GM12872 (cell line): ENCODE data around the gene MRPL44.
A peak's percentile ranks its signal among the peaks of the same experiment; 100 is the strongest.

Experiments used
- TF ChIP-seq, protein P1 (sequence below): IDR thresholded peaks from 3 replicates; pipeline ENCODE4 v1.5.1; 2011; ENCODE audit warnings: low read depth, mild to moderate bottlenecking, low read length, moderate library complexity; ENCODE audit not compliant: insufficient read depth

Gene MRPL44

DNA sequence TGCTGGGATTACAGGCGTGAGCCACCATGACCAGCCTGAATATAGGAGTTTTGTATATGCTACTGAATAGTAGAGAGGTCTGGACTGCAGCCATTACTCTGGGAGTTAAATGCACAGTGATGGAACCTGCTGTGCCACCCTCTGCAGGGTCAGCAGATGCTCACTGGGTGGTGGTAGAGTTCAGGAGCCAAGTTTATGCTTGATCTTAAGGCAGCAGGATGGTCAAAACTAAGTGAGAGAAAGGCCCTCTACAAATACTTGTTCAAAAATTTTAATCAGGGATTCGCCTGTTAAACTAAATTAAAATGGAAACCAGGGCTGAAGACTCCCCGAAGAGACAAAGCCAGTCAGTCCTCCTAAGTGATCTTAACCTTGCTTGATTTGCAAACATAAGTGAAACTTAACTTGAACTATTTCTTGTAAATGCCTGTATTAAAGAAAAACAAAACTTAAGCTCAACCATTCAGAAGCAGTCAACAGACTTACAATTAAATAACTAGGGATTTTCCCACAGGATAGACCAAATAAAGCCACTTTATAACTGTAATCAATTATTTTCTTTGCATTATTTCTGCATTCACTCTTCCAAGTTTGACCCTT, 7.9 kb upstream of the MRPL44 start:
- TF ChIP-seq, protein P1, sequence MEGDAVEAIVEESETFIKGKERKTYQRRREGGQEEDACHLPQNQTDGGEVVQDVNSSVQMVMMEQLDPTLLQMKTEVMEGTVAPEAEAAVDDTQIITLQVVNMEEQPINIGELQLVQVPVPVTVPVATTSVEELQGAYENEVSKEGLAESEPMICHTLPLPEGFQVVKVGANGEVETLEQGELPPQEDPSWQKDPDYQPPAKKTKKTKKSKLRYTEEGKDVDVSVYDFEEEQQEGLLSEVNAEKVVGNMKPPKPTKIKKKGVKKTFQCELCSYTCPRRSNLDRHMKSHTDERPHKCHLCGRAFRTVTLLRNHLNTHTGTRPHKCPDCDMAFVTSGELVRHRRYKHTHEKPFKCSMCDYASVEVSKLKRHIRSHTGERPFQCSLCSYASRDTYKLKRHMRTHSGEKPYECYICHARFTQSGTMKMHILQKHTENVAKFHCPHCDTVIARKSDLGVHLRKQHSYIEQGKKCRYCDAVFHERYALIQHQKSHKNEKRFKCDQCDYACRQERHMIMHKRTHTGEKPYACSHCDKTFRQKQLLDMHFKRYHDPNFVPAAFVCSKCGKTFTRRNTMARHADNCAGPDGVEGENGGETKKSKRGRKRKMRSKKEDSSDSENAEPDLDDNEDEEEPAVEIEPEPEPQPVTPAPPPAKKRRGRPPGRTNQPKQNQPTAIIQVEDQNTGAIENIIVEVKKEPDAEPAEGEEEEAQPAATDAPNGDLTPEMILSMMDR: peak; percentile 42; the same call in 2 of the 3 replicates

DNA sequence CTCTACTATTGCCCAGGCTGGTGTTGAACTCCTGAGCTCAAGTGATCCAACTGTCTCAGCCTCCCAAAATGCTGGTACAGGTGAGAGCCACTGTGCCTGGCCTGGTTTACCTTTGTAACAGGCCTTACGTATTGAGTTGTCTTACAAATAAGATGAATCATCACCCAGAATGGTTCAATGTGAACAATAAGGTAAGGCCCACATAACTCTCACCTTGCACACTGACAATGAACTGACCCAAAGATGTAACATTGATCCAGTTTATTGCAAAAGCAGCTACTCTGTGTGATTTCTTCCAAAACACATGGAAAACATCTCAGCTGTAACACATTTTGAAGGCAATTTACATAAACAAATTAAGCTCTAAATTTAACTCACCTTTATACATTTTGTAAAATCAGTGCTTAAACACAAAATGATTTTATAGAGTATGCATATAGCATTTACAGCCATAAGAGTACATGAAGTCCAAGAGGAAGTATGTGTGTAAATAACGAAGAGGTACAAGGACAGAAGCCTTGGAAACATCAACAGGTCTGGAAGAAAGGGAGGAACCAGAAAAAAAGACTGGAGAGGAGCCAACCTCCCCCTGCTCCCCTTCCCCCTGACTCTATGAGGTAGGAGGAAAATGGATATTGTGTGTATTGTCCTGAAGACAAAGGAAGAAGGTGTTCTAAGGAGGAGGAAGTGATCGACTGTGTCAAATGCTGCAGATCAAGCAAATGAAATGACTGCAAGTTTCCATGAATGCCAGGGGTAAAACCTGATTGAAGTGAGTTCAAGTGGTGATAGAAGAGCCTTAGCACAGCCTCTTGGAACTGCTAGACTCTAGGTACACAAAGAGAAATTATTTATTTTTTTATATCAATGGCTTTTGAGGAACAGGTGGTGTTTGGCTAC, 6.6 kb upstream of the MRPL44 start:
- TF ChIP-seq, protein P1: no peak

DNA sequence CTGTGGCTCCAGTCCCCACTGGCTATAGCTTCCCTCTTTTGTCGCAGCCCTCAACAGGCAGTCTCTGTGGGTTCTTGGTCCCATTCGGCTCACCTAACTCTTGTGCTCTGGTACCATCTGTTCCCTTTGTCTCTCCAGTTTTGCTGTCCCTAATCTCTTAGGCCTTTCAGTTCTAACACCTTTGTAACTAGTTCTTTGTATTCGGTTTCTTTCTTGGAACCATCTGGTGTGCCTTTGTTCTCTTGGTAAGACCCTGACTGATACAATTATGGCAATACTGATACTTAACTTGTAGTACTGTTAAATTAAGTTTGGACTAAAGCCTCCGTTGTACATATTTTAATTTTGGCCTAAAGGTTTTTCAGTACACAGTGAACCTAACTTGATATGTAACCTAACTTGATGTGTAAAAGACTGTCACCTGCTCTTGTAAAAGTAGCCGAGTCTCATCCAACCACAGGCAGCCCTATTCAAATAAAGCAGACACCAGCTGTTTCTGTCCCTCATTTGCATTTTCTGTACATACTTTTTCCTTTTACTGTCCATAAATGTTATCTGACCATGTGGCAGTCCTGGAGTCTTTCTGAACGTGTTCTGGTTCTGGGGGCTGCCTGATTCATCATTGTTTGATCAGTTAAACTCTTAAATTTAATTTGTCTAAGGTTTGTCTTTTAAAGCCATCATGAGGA, 4.8 kb upstream of the MRPL44 start:
- TF ChIP-seq, protein P1: no peak

DNA sequence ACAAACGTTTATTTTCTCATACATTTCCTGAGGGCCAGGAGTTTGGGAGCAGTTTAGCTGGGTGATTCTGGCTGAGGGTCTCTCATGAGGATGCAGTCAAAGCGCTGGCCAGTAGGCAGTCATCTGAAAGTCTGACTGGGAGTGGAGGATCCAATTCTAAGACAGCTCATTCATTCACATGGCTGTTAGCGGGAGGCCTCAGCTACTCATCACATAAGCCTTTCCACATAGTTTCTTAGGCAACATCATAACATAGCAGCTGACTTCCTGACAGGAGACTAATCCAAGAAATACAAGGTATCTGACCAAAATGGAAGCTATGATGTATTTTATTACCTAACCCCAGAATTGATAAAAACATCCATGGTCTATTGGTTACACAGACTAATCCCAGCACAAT, 2.9 kb upstream of the MRPL44 start:
- TF ChIP-seq, protein P1: no peak

DNA sequence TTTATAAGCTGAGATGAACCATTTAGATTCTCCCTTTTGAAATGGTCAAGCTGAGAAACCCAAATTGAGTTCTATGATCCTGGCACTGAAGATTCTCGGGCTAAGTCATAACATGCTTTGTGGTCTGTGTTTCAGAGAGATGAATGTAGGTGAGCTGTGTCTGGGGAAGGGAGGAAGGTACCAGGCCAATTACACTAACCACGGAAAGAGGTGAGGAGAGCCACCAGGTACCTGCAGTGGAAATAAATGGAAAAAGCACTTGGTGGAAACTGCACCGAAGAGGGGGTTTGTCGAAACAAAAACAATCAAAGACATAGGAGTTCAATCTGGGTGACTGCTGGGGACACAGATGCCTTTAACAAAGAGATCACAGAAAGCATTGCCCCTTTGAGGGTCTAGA, 963 bp upstream of the MRPL44 start:
- TF ChIP-seq, protein P1: no peak

DNA sequence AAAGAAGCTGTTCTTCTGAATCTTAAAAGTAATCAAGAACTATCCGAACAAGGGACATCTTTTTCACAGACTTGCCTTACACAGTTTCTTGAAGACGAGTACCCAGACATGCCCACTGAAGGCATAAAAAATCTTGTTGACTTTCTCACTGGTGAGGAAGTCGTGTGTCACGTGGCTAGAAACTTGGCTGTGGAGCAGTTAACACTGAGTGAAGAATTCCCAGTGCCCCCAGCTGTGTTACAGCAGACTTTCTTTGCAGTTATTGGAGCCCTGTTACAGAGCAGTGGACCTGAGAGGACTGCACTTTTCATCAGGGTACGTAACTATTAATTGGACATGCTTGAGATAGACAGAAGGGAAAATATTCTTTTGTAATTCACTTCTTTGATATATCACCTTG, 2.4 kb downstream of the MRPL44 start:
- TF ChIP-seq, protein P1: no peak

DNA sequence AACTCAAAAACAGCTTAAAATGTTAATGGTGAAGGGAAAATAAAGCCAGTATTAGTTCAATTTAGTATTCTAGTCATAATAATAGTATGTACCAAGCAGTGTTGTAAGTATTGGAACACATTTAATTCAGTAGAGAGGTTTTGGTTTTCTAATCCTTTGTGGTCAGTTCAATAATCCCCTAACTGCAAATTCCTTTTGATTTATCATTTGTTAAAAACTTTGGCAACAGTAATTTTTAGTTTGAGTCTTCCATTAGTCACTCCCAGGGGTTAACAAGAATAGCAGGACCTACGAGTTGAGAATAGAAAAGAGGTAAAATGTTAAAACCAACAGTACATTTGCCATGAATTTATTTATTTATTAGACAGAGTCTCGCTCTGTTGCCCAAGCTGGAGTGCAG, 10.7 kb downstream of the MRPL44 start:
- TF ChIP-seq, protein P1: no peak
